ENCODE data around the gene ELL2.

Gene ELL2

DNA sequence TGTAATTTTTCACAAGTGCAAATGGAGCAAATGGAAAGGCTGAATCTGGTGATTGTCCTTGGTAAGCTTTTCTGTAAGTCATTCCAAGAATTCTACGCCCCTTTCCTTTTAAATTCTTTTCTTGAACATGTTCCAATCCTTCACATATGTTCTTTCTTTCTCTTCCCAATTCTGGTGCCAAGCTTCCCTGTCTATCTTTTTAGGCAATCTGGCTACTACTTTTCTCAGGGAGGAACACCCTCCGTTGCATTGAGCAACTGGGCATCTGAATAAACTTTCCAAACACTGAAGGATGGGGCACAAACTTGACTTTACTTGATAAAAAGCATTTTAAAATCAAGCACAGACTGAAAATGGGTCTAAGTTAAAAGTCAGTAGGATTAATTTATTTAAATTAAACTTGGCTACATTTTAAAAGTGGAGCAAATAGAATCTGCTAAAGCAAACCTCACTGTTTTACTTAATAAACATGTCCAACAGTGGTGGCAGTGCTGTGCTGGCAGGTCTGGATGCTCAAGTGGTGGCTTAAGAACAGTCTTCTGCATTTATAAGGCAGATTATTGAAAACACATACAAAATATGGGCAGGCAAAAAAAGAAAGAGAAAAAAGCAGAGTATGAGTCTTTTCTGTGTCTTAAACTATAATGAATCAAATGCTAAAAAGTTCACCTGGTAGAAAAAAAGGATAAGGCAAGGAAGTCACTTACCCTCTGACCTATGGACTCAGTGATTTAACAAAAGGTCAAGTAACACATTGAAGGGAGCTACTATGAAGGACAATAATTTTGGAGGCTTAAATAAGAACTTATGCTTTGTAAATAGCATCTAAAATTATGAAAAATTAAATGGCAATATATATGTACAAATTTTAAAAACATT is 5.4 kb downstream of the ELL2 start:
- DNase-seq (ENCODE audit: low read depth), result no peak

DNA sequence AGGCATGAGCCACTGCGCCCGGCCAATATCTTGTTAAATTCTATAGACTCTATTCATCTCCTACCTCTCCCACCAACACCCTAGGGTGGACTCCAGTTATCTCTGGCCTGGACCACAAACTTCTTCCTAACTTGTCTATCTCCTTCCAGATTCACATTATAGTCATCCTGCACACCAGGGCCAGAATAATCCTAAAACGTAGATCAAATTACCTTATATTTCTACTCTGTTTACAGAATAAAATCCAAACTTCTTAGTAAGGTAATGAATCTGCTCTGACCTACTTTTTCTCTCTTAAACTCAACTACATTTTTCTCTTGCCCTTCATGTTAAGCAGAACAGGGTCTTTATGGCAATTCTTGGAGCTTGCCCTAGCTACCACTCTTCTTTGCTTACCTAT is 6.9 kb downstream of the ELL2 start:
- DNase-seq (ENCODE audit: low read depth), result no peak

GRCh38 chr5:95953021-95953702 is 8.5 kb downstream of the ELL2 start:
- DNase-seq (ENCODE audit: low read depth), result no peak

DNA sequence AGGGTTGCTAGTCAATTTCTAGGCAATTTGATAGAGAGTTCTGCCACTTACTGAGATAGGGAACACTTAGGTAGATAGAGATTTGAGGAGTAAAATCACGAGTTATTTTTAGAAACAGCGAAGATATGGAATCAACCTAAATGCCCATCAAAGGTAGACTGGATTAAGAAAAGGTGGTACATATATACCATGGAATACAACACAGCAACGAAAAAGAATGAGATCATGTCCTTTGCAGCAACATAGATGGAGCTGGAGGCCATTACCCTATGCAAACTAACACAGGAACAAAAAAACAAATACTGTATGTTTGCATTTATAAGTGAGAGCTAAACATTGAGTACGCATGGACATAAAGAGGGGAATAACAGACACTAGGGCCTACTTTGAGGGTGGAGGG is 9.7 kb downstream of the ELL2 start:
- no peak for DNase-seq (ENCODE audit: low read depth)

DNA sequence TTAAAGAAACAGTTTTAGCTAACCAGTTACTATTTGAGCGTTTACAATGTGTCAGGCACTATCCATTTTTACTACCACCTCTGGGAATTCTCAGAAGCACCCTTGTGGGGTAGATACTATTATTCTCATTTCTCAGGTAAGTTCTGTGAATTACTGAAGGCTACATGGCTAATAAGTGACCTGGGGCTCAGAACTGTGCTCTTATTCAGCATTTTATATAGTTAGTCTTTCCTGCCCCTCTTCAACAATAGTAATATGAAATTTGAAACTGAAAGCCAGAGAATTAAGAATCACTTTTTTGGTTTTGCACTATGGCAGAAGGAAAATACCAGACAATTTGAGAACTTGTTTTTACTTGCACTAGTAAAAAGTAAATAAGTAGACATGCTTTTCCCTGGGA is 11.8 kb downstream of the ELL2 start:
- DNase-seq (ENCODE audit: low read depth), result no peak

DNA sequence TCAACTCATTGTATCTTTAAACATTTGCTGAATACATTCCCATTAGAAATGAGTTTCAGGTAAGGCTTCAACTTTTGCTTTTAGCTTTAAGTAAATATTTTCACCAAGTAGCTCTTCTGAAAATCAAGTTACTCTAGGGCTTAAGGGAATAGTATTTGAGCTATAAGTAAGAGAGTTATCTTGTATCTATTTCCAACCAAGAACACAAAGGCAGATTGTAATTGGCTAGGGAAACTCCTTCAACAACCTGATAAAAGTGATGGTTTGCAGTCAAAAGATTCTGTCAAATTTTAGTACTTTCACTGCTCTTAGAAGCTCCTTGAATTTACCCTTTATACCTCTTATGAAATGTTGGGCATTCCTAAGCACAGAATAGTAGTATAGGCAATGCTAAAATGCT is 13.0 kb downstream of the ELL2 start:
- no peak for DNase-seq (ENCODE audit: low read depth)

DNA sequence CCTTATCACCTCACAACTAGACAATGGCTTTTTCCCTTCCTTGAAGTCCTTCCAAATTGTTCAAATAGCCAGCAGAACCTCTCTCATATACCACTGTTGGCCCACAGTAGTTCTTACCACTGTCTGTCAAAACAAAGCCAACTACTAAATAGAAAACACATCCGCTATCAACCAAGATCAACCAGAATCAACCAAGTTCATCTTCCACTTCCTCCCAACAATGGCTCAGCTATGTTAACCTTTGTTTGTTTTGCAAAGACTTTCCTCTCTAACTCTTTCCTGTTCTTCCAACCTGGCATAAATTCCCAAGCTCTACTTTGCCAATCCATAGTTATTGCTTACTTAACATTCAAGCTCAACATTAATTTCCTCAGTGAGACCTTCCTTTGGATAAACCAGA is 15.2 kb downstream of the ELL2 start:
- DNase-seq (ENCODE audit: low read depth), result no peak

DNA sequence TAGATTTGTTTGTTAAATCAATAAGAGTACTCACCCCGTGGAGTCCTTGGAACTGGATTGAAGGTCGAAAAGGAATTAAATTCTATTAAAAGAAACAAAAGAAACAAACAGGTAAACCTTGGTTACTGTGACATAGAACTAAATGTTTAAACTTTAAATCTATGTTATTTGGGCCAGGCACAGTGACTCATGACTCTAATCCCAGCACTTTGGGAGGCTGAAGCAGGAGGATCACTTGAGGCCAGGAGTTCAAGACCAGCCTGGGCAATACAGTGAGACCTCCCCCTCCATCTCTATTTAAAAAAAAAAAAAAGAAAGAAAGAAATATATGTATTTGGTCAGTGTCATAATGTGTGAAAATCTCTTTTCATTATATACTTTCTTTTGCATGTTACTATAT is 18.7 kb downstream of the ELL2 start:
- DNase-seq (ENCODE audit: low read depth), result no peak

GRCh38 chr5:95942414-95942813 is 19.2 kb downstream of the ELL2 start:
- DNase-seq (ENCODE audit: low read depth), result no peak

DNA sequence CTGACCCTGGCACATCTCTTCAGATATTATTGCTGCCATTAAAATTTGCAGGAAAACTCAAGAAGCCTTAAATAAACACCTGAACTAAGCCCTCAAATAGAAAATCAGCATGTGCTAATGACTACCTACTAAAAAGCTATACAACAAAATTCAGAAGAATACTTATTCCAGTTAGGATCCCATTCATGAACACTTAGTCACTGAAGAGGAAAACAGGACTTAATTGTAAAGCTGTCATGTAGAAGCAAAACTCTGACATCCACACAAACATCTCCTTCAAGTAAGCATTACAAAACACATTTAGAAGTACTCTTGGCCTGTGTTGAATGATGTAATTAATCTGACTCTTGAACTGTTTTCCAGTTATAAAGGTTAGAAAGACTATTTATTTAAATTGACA is 19.9 kb downstream of the ELL2 start:
- DNase-seq (ENCODE audit: low read depth), result no peak

- DNase-seq (ENCODE audit: low read depth), result no peak
Measured at GRCh38 chr5:95940758-95941682, 20.6 kb downstream of the ELL2 start.

- no peak for DNase-seq (ENCODE audit: low read depth)
Measured at GRCh38 chr5:95939465-95939864, 22.2 kb downstream of the ELL2 start.

GRCh38 chr5:95938766-95939165 is 22.9 kb downstream of the ELL2 start:
- no peak for DNase-seq (ENCODE audit: low read depth)

GRCh38 chr5:95938347-95938746 is 23.3 kb downstream of the ELL2 start:
- no peak for DNase-seq (ENCODE audit: low read depth)

- DNase-seq (ENCODE audit: low read depth), result no peak
Measured at GRCh38 chr5:95937607-95938152, 24.0 kb downstream of the ELL2 start.

GRCh38 chr5:95936812-95937397 is 24.7 kb downstream of the ELL2 start:
- DNase-seq (ENCODE audit: low read depth), result no peak

GRCh38 chr5:95935553-95936100 is 26.0 kb downstream of the ELL2 start:
- DNase-seq (ENCODE audit: low read depth), result no peak

GRCh38 chr5:95934207-95934804 is 27.3 kb downstream of the ELL2 start:
- no peak for DNase-seq (ENCODE audit: low read depth)

DNA sequence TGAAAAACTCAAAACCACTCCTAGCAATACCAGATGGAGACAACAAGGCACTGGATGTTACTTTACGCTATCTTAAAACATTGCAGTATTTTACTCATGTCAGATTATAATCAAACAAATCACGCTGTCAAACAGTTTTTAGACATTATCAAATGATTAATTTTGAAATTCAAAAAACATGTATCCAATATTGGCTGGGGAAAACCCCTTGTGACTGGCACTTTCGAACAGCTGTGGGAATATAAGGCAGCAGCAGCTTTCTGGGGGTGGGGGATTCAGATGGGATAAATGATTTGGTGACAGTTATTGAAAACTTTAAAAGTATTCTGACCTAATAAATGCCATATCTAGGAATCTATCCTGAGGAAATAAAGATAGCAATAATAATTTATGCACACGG is 28.7 kb downstream of the ELL2 start:
- DNase-seq (ENCODE audit: low read depth), result no peak

GRCh38 chr5:95931079-95931833 is 30.4 kb downstream of the ELL2 start:
- DNase-seq (ENCODE audit: low read depth), result no peak

Data from stimulated activated CD8-positive, alpha-beta memory T cell treated with anti-CD3 and anti-CD28 coated beads, Interleukin-15, amount 100 ng/mL, for 24 hours (primary cell).